RWPE1 (cell line): ENCODE data around the gene DOCK6.

Source experiments
- CTCF ChIA-PET: fragments of 350-600 bp; sonication (Branson Sonifier 250); formaldehyde crosslinking; extraction: SDS; loops from one replicate; lab custom pipeline; 2021; lab: Yijun Ruan, JAX
- POLR2A ChIA-PET: fragments of 400-600 bp; formaldehyde crosslinking; extraction: SDS; loops from one replicate; lab custom pipeline; 2020; ENCODE audit warnings: antibody characterized with exemption; ENCODE audit not compliant: low non-redundant PET; lab: Yijun Ruan, JAX
- DNase-seq: peaks from one replicate; pipeline ENCODE4 v3.0.0; 2012; ENCODE audit warnings: low spot score
- H3K27ac ChIP-seq: fragments of 450-650 bp; 2 replicates; pipeline ENCODE4 v1.5.1; 2017
- CTCF ChIP-seq: fragments of 450-650 bp; conservative IDR thresholded peaks from 2 replicates; pipeline ENCODE4 v1.5.1; 2017; ENCODE audit warnings: low read depth, mild to moderate bottlenecking

Gene DOCK6

GRCh38 chr19:11205939-11206570 lies 56.3 kb downstream of the DOCK6 start:
- no peak for TF ChIP-seq CTCF
- CTCF ChIA-PET, result interaction anchor here (0.7 to 1.9 kb wide), 3 partner anchors 42 to 69 kb away, joined by 3 to 5 read pairs (median 4); no protein-coding TSS in a partner anchor
- H3K27ac ChIP-seq, result peak overlapping the region; percentile 84
- DNase-seq, result no peak
- POLR2A ChIA-PET, result no interaction called here

DNA sequence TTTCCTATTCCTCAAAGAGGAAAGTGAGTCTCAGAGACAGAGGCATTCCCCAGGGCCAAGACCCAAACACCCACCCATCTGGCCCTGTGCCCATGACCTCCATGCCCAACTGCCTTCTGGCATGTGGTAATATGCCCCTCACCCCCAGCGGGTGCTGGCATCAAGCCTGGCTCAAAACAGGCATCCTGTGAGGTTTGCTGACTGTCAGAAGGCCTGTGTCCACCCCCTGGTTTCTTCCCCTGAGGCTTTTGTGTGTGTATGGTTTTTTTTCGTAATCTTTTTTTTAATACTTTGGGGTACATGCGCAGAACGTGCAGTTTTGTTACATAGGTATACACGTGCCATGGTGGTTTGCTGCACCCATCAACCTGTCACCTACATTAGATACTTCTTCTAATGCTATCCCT lies 57.4 kb downstream of the DOCK6 start:
- ChIA-PET CTCF (interaction anchor here (1.6 to 1.9 kb wide), 2 partner anchors 68 to 79 kb away, joined by 4 to 9 read pairs; no protein-coding TSS in a partner anchor), POLR2A (no interaction called here)
- no peak for TF ChIP-seq CTCF
- peak overlapping the region; percentile 84 for H3K27ac ChIP-seq
- DNase-seq, result no peak

DNA sequence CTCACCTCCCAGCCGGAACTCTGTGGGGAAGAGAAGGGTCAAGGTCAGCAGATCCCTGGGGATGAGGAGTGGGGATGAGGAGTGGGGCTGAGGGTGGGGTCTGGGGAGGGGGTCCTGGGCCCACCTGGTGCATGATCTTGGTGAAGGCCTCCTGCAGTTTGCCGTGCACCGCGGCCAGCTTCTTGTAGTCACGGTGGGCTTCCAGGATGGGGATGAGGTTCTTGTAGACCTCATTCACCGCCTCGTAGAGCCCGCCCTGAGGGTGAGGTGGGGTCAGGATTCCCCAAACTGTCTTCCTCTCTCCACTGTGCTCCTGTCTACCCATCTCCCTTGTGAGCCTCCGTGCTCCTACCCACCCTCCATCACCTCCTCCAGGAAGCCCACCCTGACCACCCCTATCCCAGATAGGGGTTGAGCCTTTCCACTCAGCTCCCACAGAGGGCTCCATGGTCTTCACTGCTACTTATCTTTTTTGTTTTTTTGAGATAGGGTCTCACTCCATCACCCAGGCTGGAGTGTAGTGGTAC lies 58.2 kb downstream of the DOCK6 start:
- H3K27ac ChIP-seq, result peak overlapping the region; percentile 84
- POLR2A ChIA-PET, result no interaction called here
- no peak for DNase-seq
- TF ChIP-seq CTCF, result peak; percentile 43
- CTCF ChIA-PET, result interaction anchor here (0.6 to 1.9 kb wide), 3 partner anchors 61 to 78 kb away, joined by 3 to 9 read pairs (median 4); no protein-coding TSS in a partner anchor

DNA sequence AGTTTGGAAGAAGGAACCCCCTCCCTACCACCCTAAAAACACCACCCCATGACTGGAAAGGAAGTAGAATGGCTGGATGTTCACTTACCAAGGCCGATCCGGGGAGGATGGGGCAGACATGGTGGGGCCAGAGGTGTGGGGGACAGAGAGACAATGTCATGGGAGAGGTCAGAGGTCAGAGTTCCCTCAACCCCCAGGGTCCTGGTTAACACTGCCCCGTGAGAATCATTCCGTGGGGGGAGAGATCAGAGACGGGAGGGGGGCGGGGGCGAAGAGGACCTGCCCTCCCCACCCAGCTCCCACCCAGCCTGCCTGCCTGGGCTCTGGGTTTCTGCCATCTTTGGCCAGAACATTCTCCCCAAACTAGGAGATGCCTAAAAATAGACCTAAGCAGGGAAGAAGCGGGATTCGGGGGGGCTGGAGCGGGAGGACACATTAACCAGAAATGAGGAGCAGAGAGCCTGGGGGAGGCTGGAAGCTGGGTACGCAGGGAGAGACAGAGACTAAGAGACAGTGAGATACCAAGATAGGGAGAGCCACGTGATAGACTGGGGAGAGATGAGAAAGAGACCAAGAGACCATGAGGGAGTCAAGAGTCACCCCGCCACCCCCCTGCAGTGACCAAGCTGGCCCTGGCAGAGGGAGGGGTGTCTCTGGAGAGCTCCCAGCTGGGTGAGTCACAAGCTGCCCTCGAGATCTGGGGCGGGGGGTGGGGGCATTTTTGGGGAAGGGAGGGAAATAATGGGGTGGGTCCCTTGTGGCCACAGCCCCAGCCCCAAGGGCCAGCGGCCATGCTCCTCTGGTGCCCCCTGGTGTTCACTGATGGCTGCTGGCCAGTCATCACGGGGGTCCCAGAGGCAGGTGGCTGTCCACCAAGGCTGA lies 58.9 kb downstream of the DOCK6 start:
- H3K27ac ChIP-seq, result peak overlapping the region; percentile 84
- TF ChIP-seq CTCF, result peak; percentile 80
- CTCF ChIA-PET, result interaction anchor here (0.7 to 1.6 kb wide), 3 partner anchors 65 to 77 kb away, joined by 3 to 9 read pairs (median 3); no protein-coding TSS in a partner anchor
- DNase-seq, result peak; percentile 58
- POLR2A ChIA-PET, result no interaction called here

GRCh38 chr19:11202488-11203193 lies 59.7 kb downstream of the DOCK6 start:
- H3K27ac ChIP-seq, result peak overlapping the region; percentile 84
- ChIA-PET CTCF (no interaction called here), POLR2A (no interaction called here)
- TF ChIP-seq CTCF, result no peak
- no peak for DNase-seq

DNA sequence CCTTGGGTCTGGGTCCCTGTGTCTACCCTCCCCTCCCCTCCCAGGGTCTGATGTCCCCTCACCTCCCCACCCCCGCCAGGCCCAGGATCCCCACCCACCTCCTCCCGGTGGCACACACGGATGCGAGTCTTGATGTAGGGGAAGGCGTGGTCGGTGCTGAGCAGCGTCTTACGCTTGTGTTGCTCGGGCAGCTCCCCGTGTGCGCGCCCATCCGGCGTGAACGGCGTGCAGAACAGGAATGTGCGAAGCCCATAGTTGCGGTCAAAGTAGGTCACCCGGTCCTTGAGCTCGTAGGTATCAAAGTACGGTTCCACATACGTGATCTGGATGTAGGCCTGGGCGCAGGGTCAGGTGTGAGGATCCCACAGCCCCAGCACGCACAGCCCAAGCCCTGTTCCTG lies 60.5 kb downstream of the DOCK6 start:
- no peak for DNase-seq
- POLR2A ChIA-PET, result no interaction called here
- TF ChIP-seq CTCF, result no peak
- CTCF ChIA-PET, result no interaction called here
- peak overlapping the region; percentile 84 for H3K27ac ChIP-seq
